Measurements from ENCODE around the gene CACNA1G.

GRCh38 chr17:50562242-50563091, 2.0 kb downstream of the CACNA1G start:
- TF ChIP-seq POLR2A (IDR thresholded peaks at IDR 0.05) (no peak), EP300 (IDR thresholded peaks at IDR 0.05) (no peak), POLR2AphosphoS5 (IDR thresholded peaks at IDR 0.05) (no peak)

Measured in gastroesophageal sphincter (tissue), 2 donors.